GM19239 (cell line): ENCODE results near the gene SPARC.
"Not testable (repeated sequence)": the region's sequence is repeated elsewhere in the genome, so short reads cannot be mapped to it uniquely, and the experiment has no call there.

ENCODE experiments used
- DNase-seq: peaks from one replicate; pipeline ENCODE4 v3.0.0; 2011; ENCODE audit warnings: low spot score; ENCODE audit not compliant: insufficient read length
- FAIRE-seq: peaks from 2 replicates; lab custom pipeline; 2011; peaks lifted over from hg19 to GRCh38; lab: Jason Lieb, UNC

The SPARC gene

GRCh38 chr5:151680944-151681427, 5.7 kb downstream of the SPARC start:
- DNase-seq, result no peak
- FAIRE-seq, result no peak

GRCh38 chr5:151680156-151680505, 6.6 kb downstream of the SPARC start:
- not testable (repeated sequence) for FAIRE-seq, DNase-seq

- FAIRE-seq (no peak), DNase-seq (no peak)
Measured at GRCh38 chr5:151679421-151680155, 7.1 kb downstream of the SPARC start.

- FAIRE-seq (no peak), DNase-seq (no peak)
Measured at GRCh38 chr5:151678713-151679112, 8.0 kb downstream of the SPARC start.

GRCh38 chr5:151677776-151678545, 8.8 kb downstream of the SPARC start:
- DNase-seq, result no peak
- FAIRE-seq, result peak; percentile 44

GRCh38 chr5:151676719-151677118, 10.0 kb downstream of the SPARC start:
- DNase-seq (no peak), FAIRE-seq (no peak)

GRCh38 chr5:151676314-151676712, 10.4 kb downstream of the SPARC start:
- FAIRE-seq, result no peak
- DNase-seq, result no peak

GRCh38 chr5:151675611-151676313, 11.0 kb downstream of the SPARC start:
- no peak for FAIRE-seq

GRCh38 chr5:151674626-151675610, 11.8 kb downstream of the SPARC start:
- no peak for DNase-seq
- FAIRE-seq, result no peak

More at GRCh38 chr5:151675611-151676313, 11.0 kb downstream of the SPARC start:
- no peak for DNase-seq

GRCh38 chr5:151673421-151673820, 13.3 kb downstream of the SPARC start:
- no peak for FAIRE-seq

GRCh38 chr5:151672516-151672915, 14.2 kb downstream of the SPARC start:
- FAIRE-seq, result no peak
- DNase-seq, result no peak

More at GRCh38 chr5:151673421-151673820, 13.3 kb downstream of the SPARC start:
- no peak for DNase-seq

- DNase-seq, result no peak
Measured at GRCh38 chr5:151671950-151672349, 14.8 kb downstream of the SPARC start.

GRCh38 chr5:151670953-151671636, 15.6 kb downstream of the SPARC start:
- FAIRE-seq (no peak), DNase-seq (no peak)

More at GRCh38 chr5:151671950-151672349, 14.8 kb downstream of the SPARC start:
- no peak for FAIRE-seq

GRCh38 chr5:151670083-151670686, 16.5 kb downstream of the SPARC start:
- DNase-seq, result no peak
- no peak for FAIRE-seq

GRCh38 chr5:151667083-151667482, 19.6 kb downstream of the SPARC start:
- DNase-seq, result no peak

GRCh38 chr5:151665613-151666012, 21.1 kb downstream of the SPARC start:
- FAIRE-seq, result no peak
- no peak for DNase-seq

More at GRCh38 chr5:151667083-151667482, 19.6 kb downstream of the SPARC start:
- no peak for FAIRE-seq

- DNase-seq (no peak), FAIRE-seq (no peak)
Measured at GRCh38 chr5:151664694-151665585, 21.8 kb downstream of the SPARC start.
